GM15510 (cell line): ENCODE results near the gene COX10.

Experiments
- POLR2A ChIP-seq: IDR thresholded peaks from 3 replicates; pipeline ENCODE4 v1.6.1; 2011; ENCODE audit warnings: borderline replicate concordance; ENCODE audit not compliant: insufficient read length; ENCODE audit errors: extremely low read depth

COX10 gene

DNA sequence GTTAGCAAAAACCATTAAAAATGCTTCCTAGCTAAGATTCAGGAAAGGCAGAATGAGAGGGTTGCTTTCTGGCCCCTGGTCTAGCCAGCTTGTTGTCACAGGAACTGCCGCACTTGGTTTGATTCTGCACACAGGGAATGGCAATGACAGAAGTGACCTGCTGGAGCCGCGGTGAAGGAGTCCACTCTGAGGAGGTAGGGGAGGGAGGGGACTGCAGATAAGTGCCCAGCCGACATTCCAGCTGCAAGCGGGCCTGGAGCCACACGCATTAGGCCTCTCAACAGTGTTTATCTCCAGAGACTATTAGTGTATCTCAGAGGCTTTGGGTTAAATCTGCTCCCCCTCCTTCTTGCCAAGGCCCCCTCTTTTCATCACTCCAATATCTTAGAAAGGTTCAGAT lies 128.7 kb downstream of the COX10 start:
- no peak for TF ChIP-seq POLR2A

DNA sequence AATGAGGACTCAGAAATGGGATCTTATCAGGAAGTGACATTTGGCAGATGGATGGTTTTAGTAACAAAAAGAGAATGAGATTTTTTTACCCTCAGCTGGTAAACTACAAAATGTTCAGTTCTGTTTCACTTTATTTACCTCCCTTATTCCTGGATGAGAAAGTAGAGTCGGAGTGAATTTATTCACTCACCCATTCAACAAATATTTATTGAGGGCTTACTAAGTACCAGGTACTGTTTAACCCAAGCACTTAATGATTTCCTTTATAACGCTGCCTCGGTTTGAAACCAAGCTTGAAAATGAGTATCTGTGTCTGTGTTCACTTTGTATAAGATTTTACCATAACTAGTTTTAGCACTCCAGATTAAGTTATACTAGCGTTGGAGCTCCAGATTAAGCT lies 129.3 kb downstream of the COX10 start:
- TF ChIP-seq POLR2A: no peak

DNA sequence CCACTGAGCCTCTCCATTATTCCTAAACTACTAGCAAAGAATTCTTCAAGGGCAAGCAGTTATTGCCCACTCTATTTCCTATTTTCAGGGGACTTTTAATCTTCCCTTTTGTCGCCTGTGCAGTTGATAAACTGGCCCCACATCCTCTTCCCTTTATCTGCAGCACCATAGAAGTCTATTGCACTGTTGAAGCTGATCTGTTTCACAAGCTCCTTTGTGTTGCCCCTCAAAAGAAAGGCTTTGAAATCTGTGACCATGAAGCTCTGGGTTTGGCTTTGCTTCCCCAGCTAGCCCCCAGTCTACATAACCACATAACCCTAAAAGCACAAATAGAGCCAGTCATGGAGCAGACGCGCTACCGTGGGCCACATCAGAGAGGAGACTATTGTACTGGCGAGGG lies 130.3 kb downstream of the COX10 start:
- no peak for TF ChIP-seq POLR2A

DNA sequence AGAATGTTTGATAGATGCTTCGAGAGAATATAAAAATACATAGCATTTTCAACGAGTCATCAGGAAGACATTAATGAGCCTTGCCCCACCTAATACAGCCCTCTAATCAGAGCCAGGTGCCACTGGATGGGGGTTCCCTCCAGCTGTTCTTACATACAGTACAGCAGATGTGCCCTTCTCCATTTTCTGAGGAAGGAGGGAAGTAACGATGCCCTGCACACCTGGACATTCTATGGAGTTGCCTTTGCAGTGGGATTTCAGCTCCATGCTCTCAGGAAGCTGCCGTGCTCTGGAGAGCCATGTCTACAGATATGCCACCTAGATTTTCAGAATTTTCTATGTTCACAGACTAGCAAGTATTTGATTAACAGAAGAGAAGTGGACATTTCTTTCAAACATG lies 131.1 kb downstream of the COX10 start:
- TF ChIP-seq POLR2A: no peak

DNA sequence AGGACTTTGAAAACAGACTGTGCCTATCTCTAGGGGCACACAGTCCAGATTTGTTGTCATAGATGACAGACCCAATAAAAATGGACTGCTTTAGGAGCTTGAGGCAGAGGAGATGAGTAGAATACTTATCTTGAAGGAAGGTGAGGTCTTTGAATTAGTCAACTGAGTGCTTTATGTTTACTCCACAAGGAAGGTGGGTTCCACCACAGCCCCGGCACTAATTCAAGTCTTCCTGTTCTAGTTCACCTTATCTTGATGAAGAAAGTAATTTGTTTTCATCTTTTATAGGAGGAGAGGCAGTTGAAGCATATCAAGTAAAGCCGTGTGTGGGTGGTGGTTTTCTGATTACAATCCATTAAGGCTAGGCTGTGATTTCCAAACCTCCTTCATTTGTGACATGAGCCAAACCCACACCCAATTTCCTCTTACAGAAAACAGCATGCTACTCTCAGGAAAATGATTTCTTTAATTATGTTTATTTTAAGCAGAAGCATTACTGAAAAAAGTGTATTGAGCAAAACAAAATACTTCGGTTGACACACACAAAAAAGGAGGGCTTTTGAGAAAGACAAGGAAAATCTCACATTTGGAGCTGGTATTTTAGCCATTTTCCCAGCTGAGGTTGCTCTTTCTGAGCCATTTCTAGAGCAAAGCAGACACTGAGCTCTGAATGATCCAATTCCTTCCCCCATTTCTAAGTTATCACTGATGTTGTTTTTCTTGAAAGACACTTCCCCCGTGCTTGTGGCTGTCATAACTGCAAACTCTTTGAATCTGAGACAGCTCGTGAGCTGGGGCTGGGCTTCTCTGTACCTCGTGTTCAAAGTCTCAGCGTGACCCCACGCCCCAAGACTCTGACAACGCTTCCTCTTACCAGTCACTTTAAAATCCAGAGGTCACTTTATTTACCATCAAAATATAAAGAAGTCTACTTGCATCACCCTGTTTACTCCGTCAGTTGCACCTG lies 132.0 kb downstream of the COX10 start:
- TF ChIP-seq POLR2A: no peak

DNA sequence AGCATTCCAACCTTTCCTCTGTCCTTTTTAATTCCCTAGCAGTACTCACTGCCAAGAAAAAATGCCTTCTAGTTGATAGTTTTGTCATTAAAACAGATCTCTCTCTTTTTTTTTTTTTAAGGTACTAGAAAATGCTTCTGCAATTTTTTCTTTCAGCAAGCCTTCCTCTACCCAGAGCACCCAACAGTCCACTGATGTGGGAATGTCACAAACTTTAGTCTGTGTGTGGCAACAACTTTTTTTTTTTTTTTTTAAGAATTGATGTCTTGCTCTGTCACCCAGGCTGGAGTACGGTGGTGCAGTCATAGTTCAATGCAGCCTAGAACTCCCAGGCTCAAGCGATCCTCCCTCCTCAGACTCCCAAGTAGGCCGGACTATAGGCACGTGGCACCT lies 132.7 kb downstream of the COX10 start:
- TF ChIP-seq POLR2A: no peak

DNA sequence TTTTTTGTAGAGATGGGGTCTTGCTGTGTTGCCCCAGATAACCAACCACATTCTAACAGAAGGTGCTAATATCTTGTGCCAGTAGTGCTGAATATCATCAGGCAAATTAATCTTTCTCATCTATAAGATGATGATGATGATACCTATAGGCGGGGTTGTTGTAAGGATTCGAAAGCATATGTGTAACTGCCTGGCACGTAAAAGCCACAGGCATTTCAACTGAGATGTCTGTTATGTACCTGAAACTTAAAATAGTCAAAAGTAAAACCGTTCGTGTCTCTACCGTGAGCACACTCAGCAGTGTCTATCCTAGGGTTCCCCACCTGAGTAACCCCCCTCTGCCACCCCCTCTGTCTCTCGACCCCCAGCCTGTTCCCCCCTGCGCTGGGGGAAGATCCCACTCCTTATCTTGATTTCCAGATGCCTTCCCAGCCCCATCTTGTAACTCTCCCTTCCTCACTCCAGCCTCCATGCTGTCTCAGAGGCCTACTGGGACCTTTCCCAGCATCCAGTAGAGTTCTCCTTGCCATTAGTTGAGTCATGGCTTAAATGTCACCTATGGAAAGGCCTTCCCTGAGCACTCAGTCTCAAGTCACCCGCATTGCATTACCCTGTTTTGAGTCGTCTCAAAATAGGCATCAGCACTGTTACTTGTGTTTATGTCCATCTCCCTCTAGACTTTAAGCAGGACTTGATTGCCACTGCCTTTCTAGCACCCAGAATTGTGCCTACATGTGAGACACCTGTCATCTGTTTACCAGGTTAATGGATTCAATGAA lies 133.3 kb downstream of the COX10 start:
- TF ChIP-seq POLR2A: no peak

DNA sequence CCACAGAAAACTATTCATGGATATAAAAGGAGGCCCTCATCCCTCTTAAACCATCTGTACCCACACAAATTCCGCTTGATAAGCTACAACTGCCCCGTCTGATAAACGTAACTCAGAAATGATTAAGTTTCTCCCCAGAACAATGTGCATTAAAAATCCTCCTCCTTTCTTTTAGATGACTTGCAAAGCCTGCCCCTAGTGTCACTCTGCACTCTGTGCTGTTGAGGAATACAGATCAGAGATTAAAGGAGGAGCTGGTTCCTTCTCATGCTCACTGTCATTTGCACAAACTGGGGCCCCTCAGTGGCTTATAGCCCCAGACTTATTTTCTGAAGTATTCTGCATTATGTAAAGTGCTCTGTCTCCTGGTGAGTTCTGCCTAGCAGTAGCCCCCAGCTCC lies 134.1 kb downstream of the COX10 start:
- TF ChIP-seq POLR2A: no peak

DNA sequence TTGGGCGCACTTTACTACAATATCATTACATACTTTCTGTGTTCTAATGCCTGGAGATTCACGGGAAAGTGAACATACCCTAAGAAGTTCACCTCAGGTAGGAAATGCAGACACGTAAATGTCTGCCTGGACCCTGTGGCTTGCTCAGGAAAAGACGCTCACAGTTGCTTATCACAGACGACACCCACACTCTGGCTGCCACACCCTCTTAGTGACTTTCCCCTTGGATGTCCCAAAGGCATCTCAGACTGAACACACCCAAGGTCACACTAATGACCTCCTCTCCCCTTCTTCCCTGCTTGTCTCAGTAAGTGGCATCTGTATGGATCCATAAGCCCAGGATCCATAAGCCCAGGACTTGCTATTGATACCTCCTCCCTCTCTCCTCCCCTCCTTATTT lies 134.8 kb downstream of the COX10 start:
- TF ChIP-seq POLR2A: no peak

DNA sequence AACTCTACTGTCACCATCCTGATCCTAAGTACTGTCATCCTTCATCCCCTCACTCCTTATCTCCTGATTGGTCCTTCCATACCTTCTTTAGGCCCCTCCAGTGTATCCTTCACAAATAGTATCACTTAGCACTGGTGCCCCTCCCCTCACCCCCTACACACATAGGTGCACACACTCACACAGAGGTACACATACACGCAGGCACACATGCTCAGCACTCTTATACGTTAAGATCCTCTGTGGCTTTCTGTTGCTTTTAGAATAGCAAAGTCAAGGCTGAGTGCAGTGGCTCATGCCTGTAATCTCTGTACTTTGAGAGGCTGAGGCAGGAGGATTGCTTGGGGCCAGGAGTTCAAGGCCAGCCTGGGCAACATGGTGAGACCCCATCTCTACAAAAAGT lies 135.2 kb downstream of the COX10 start:
- no peak for TF ChIP-seq POLR2A

DNA sequence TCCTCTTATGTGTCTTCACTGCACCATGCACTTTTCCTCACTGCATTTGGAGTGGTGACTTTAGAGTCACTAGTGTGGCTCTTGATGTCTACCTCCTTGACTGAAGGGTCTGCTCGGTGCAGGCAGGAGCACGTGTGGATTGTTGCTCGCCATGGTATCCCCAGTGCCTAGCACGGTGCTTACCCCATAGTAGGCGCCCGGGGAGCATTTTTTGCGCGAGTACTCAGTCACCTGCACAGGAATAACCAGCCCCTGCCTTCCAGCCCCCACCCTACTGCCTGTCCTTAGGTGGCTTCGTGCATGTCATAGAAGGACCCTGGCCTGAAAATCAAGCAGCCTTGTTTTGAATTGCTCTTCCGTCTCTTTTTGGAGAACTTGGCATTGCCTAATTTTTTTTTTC lies 136.1 kb downstream of the COX10 start:
- TF ChIP-seq POLR2A: no peak

DNA sequence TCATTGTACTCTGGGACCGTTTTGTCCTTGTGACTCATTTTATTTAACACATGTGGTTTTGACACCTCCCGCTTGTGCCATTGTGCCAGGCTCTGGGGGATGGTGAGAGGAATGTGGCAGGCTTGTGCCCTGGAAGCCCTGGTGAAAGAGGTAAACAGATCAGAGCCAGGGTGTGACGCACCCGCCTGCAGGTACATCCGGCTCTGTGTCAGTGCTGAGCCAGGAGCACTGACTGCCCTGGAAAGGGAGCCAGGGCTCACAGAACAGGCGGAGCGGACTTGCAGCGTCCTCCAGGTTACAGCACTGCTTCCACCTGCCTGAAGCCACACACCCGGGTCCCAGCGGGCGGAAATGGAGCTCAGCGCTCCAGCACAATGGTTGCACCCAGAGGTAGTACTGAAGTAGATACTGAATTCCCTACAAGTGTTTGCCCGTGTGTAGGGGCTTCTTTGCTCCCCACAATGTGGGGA lies 136.7 kb downstream of the COX10 start:
- no peak for TF ChIP-seq POLR2A

DNA sequence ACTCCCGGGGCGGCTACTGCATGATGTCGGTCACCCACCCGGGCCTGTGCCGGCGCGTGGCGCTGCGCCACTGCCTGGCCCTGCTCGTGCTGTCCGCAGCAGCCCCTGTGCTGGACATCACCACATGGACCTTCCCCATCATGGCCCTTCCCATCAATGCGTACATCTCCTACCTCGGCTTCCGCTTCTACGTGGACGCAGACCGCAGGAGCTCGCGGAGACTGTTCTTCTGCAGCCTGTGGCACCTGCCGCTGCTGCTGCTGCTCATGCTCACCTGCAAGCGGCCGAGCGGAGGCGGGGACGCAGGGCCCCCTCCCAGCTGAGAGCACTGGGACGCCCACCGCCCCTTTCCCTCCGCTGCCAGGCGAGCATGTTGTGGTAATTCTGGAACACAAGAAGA lies 137.6 kb downstream of the COX10 start:
- TF ChIP-seq POLR2A: no peak

DNA sequence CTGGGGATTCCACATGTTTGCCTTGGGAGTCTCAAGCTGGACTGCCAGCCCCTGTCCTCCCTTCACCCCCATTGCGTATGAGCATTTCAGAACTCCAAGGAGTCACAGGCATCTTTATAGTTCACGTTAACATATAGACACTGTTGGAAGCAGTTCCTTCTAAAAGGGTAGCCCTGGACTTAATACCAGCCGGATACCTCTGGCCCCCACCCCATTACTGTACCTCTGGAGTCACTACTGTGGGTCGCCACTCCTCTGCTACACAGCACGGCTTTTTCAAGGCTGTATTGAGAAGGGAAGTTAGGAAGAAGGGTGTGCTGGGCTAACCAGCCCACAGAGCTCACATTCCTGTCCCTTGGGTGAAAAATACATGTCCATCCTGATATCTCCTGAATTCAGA lies 138.5 kb downstream of the COX10 start:
- TF ChIP-seq POLR2A: no peak

DNA sequence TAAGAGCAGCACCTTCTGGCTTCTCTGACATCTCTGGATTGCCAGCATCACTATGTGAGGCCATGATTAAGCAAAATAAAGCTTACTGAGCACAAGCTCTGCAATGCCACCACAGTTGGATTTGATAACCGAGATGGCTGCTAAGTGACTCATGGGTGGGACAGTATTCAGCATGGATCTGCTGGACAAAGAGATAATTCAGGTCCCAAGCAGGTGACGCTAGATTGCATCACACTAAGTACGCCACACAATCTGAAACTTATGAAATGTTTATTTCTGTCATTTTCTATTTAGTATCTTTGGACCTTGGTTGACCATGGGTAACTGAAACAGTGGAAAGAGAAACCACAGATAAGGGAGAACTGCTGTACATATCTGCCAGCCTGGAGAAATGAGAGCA lies 139.9 kb downstream of the COX10 start:
- no peak for TF ChIP-seq POLR2A
